Dermis blood vessel endothelial cell (primary cell): ENCODE results near the gene TPSD1. TPM values are rescaled to one million over a fixed set of nuclear protein-coding genes. Genes with fewer than 3 reads are reported as not detected.
"Not testable (repeated sequence)": the region's sequence is repeated elsewhere in the genome, so short reads cannot be mapped to it uniquely, and the experiment has no call there.

Experiments
- DNase-seq: peaks from one replicate; pipeline ENCODE4 v3.0.0; 2010
- total RNA-seq: library from RNA; depleted of rRNA; stranded (reverse); fragments of >200 nt; gene quantifications from 2 replicates; pipeline ENCODE4 v1.2.3, GENCODE V29; 2014

The TPSD1 gene
- total RNA-seq, 1 donor from 2014 or later = not detected

GRCh38 chr16:1283996-1284616 lies 28.2 kb downstream of the TPSD1 start:
- DNase-seq = no peak

DNA sequence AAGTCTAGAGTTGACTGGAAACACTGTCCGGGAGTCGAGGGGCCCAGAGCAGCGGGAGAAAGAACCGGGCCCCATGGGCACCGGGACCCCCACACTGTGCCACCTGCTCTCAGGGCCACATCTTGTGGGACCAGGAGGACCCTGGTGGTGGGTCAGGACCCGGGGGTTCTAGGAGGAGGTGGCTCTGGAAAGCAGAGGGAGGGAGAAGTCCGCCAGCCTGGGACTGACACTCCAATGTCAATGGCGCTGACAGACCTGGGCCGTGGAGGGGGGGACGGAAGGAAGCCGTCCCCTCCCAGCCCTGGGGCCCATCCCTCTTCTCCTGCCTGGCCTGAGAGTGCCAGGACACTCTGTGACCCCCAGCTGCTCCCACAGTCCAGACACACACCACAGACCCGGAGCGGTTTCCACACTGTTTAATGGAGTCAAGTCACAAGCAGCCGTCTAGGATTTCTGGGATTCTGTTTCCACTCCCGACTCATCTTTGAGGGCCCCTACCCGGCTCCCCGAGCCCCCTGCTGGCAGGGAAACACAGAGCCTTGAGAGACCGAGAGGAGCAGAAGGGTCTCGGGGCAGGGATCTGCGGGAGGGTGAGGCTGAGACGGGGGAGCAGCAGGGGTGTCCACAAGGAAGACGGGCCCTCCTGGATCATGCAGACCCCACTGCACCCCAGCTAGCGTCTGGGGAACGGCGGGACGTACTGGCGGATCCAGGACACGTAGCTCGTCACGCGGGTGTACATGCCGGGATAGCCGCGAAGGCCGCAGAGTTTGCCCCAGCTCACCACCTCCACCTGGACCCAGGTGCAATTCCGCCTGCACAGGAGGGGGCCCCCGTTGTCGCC lies 30.0 kb downstream of the TPSD1 start:
- DNase-seq = no peak

DNA sequence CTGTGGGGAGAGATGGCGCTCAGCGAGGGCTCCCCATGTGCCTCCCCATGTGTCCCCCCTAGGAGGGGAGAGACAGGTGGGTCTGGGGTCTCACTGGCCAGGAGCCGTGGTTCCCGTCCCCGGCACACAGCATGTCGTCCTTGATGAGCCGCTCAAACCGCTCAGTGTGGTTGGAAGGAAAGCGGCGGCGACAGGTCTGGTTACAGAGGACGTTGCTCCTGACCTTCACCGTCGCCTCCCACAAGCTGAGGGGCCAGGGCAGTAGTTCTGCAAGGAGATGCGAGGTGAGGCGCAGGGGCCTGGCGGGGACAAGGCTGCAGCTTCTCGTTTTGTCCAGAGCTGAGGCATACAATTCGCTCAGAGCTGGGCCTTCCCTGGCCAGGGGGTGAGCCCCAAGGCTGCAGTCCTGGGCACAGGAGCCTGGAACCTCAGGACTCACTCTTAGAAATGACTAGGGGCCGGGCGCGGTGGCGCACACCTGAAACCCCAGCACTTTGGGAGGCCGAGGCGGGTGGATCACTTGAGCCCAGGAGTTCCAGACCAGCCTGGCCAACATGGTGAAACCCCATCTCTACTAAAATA lies 30.7 kb downstream of the TPSD1 start:
- DNase-seq = no peak

- DNase-seq = peak; percentile 21
Observed at GRCh38 chr16:1287982-1288670, 32.3 kb downstream of the TPSD1 start.

- DNase-seq = no peak
Observed at GRCh38 chr16:1288813-1289476, 33.1 kb downstream of the TPSD1 start.

- no peak for DNase-seq
Observed at GRCh38 chr16:1289477-1289866, 33.6 kb downstream of the TPSD1 start.

DNA sequence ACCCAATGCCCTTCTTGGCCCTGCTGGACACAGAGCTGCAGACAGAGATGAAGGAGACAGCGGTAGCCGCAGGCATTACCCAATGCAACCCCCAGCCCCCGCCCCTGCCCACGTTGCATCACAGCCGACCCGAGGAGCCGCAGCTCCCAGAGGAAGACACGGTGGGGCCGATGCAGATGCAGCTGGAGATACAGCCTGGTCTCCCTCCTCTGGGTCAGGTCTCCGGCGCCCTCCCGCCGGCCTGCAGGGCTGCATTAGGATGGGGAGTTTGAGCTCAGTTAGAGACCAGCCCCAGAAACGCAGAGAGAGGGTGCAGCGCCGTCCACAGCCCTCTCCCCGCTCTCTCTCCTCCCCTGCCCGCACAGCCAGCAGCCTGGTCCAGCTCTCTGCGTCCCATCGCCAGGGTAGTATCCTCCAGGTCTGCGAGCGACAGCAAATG lies 34.2 kb downstream of the TPSD1 start:
- DNase-seq = no peak

DNA sequence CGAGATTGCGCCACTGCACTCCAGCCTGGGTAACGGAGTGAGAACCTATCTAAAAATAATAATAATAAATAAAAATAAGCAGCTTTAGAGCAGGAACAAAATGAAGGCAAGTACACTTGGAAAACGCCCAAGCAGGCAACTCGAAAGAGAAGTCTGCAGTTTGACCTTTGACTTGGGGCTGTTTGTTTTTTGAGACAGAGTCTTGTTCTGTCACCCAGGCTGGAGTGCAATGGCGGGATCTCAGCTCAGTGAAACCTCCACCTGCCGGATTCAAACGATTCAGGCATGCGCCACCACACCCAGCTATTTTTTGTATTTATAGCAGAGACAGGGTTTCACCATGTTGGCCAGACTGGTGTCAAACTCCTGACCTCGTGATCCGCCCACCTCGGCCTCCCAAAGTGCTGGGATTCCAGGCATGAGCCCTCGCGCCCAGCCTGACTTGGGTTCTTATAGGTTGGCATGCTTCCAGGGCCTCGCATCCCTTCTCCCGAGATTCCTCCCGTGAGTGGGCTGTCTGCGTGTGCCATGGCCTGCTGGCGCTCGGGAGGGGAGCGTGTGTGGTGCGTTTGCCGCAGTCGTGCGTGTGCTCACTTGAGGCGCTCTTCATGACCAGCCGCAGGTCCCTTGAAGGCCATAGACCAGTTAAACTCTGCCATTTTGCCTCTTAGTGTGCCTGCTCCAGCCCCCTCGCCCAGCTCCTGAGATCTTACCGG lies 35.1 kb downstream of the TPSD1 start:
- peak; percentile 57 for DNase-seq

DNA sequence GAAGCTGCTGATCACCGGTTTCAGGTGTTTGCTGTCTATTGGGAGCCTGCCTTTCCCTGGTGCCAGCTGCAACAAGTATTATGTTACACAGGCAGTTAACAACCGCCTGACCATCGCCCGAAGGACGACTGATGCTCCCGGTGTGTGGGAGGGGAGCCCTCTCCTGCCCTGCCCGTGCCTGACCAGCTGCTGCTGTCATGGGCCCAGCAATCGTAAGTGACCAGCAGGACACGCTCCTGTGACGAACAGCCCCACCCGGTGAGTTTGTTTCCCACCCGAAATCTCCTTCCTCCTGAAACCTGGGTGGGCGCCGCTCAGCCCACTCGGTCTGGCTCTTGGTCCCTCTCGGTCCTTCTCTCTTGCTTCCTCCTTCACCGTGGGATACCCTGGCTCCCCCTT lies 35.7 kb downstream of the TPSD1 start:
- DNase-seq = no peak

GRCh38 chr16:1292208-1292607 lies 36.3 kb downstream of the TPSD1 start:
- not testable (repeated sequence) for DNase-seq

- DNase-seq = not testable (repeated sequence)
Observed at GRCh38 chr16:1292808-1293207, 36.9 kb downstream of the TPSD1 start.

DNA sequence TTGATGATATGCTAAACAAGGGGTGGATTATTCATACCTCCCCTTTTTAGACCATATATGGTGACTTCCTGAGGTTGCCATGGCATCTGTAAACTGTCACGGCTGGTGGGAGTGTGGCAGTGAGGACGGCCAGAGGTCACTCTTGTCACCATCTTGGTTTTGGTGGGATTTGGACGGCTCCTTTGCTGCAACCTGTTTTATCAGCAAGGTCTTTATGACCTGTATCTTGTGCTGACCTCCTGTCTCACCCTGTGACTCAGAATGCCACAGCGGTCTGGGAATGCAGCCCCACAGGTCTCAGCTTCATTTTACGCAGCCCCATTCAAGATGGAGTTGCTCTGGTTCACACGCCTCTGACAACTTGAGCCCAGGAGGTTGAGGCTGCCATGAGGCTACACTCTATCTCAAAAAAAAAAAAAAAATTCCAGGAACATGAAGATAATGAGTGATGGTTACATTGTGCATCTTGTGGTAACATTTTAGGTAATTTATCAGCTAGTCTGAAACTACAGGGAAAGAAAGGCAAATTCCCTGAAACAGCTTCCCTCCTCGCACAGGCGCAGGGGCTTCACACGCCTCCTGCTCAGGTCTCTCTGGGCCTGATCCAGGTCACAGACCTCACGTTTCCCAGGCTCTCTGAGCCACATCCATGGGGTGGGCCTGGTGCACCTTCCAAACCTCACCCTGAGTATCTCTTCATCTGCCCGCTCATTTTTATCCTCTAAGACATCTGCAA lies 38.2 kb downstream of the TPSD1 start:
- DNase-seq = no peak

GRCh38 chr16:1295465-1295864 lies 39.6 kb downstream of the TPSD1 start:
- no peak for DNase-seq

DNA sequence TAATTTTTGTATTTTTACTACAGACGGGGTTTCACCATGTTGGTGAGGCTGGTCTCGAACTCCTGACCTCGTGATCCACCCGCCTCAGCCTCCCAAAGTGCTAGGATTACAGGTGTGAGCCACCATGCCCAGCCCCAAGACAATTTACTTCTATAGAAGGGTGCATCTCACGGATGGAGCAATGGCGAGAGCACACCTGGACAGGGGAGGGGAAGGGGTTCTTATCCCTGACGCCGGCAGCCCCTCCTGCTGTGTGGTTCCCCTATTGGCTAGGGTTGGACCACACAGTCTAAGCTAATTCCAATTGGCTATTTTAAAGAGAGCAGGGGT lies 40.8 kb downstream of the TPSD1 start:
- DNase-seq = not testable (repeated sequence)

DNA sequence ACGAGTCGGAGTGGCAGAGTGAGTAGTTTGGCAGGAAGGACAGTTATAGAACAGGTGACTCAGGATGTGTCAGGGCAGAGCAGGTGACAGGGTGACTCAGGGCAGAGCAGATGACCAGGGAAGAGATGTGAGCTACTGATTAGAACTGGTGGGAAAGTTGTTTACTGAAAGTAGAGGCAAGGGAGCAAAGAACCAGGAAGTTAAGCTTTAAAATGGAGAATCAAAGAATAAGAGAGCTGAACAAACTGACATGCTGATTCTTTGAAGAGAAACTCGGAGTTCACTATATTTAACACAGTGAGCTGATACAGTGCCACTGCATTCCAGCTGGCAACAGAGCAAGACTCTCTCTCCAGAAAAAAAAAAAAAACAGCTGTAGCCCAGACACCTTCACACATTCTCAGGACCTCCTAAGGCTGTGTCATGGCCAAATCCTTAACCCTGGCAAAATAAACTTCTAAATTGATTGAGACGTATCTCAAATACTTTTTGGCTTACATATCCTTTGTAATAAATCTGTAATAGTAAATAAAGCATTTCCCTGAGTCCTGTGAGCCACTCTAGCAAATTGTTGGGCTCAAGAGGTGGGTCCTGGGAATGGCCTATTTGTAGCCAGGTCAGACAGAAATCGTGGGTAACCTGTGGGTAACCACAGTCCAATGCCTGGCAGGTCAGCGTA lies 41.3 kb downstream of the TPSD1 start:
- DNase-seq = peak; percentile 57

- no peak for DNase-seq
Observed at GRCh38 chr16:1298406-1298805, 42.5 kb downstream of the TPSD1 start.

GRCh38 chr16:1299012-1299867 lies 43.4 kb downstream of the TPSD1 start:
- DNase-seq = no peak

- no peak for DNase-seq
Observed at GRCh38 chr16:1299868-1300203, 44.0 kb downstream of the TPSD1 start.

- DNase-seq = peak; percentile 76
Observed at GRCh38 chr16:1300664-1301476, 45.0 kb downstream of the TPSD1 start.
